Loucy (cell line): ENCODE measurements around the gene GATA5.

ENCODE experiments used
- H2AFZ ChIP-seq: fragments of 200-600 bp; sonication (generic); 2 replicates; pipeline ENCODE4 v1.6.0; 2016; ENCODE audit warnings: antibody characterized with exemption, mild to moderate bottlenecking, low read length, moderate library complexity
- H3F3A ChIP-seq: fragments of 200-600 bp; 2 replicates; pipeline ENCODE4 v1.6.0; 2016; ENCODE audit warnings: antibody characterized with exemption, low read depth, mild to moderate bottlenecking
- H3K27me3 ChIP-seq: fragments of 200-600 bp; sonication (generic); 2 replicates; pipeline ENCODE4 v1.6.1; 2014; ENCODE audit warnings: low read length, mild to moderate bottlenecking; ENCODE audit not compliant: insufficient read depth, poor library complexity, severe bottlenecking
- H3K36me3 ChIP-seq: fragments of 200-600 bp; sonication (generic); 2 replicates; pipeline ENCODE4 v1.6.1; 2016; ENCODE audit warnings: low read length; ENCODE audit not compliant: insufficient read depth
- H3K4me1 ChIP-seq: fragments of 200-600 bp; sonication (generic); 2 replicates; pipeline ENCODE4 v1.5.1; 2014; ENCODE audit warnings: low read length, mild to moderate bottlenecking; ENCODE audit not compliant: insufficient read depth, poor library complexity, severe bottlenecking
- H3K4me2 ChIP-seq: fragments of 200-600 bp; sonication (generic); 2 replicates; pipeline ENCODE4 v1.6.0; 2014; ENCODE audit warnings: antibody characterized with exemption, low read length, low read depth, mild to moderate bottlenecking; ENCODE audit not compliant: poor library complexity, severe bottlenecking
- H3K4me3 ChIP-seq: fragments of 200-600 bp; sonication (generic); 2 replicates; pipeline ENCODE4 v1.5.1; 2014; ENCODE audit warnings: low read length, mild to moderate bottlenecking, mixed read lengths; ENCODE audit not compliant: poor library complexity, severe bottlenecking
- H3K79me2 ChIP-seq: fragments of 200-600 bp; sonication (generic); 2 replicates; pipeline ENCODE4 v1.6.1; 2014; ENCODE audit warnings: low read length; ENCODE audit not compliant: insufficient read depth
- H3K9ac ChIP-seq: fragments of 200-600 bp; sonication (generic); 2 replicates; pipeline ENCODE4 v1.6.0; 2014; ENCODE audit warnings: mild to moderate bottlenecking, low read depth, low read length, moderate library complexity; ENCODE audit not compliant: poor library complexity, severe bottlenecking
- H3K9me2 ChIP-seq: fragments of 200-600 bp; sonication (generic); replicated peaks from 2 replicates; pipeline ENCODE4 v1.6.1; 2016; ENCODE audit warnings: low read depth, low read length, mixed read lengths
- H3K9me3 ChIP-seq: fragments of 200-600 bp; sonication (generic); 2 replicates; pipeline ENCODE4 v1.6.1; 2014; ENCODE audit warnings: mild to moderate bottlenecking, antibody characterized with exemption, low read length, low read depth; ENCODE audit not compliant: insufficient read depth
- H4K20me1 ChIP-seq: fragments of 200-600 bp; sonication (generic); 2 replicates; pipeline ENCODE4 v1.6.0; 2014; ENCODE audit warnings: antibody characterized with exemption, low read length, mild to moderate bottlenecking; ENCODE audit not compliant: insufficient read depth, poor library complexity, severe bottlenecking
- EZH2phosphoT487 ChIP-seq: fragments of 200-600 bp; IDR thresholded peaks from 2 replicates; pipeline ENCODE4 v1.6.1; 2018; ENCODE audit warnings: antibody characterized with exemption, mild to moderate bottlenecking, moderate library complexity, borderline replicate concordance
- TF ChIP-seq, protein P1 (sequence below): fragments of 200-600 bp; sonication (generic); conservative IDR thresholded peaks from 2 replicates; pipeline ENCODE4 v1.5.1; 2014; ENCODE audit warnings: mild to moderate bottlenecking, antibody characterized with exemption, low read length

Gene GATA5

DNA sequence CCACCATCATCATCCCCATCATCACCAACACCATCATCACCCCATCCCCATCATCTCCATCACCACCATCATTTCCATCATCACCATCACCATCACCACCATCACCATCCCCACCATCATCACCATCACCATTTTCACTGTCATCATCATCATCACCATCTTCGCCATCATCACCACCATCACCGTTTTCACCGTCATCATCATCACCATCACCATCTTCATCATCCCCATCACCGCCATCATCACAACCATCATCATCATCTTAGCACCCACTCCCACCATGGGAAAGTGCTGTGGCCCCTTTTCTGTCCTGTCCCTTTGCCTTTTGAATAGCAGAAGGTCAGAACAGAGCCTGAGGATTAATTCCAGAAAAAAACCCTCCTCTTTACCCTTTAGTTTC is 28.5 kb upstream of the GATA5 start:
- no peak for TF ChIP-seq EZH2phosphoT487
- TF ChIP-seq, protein P1, sequence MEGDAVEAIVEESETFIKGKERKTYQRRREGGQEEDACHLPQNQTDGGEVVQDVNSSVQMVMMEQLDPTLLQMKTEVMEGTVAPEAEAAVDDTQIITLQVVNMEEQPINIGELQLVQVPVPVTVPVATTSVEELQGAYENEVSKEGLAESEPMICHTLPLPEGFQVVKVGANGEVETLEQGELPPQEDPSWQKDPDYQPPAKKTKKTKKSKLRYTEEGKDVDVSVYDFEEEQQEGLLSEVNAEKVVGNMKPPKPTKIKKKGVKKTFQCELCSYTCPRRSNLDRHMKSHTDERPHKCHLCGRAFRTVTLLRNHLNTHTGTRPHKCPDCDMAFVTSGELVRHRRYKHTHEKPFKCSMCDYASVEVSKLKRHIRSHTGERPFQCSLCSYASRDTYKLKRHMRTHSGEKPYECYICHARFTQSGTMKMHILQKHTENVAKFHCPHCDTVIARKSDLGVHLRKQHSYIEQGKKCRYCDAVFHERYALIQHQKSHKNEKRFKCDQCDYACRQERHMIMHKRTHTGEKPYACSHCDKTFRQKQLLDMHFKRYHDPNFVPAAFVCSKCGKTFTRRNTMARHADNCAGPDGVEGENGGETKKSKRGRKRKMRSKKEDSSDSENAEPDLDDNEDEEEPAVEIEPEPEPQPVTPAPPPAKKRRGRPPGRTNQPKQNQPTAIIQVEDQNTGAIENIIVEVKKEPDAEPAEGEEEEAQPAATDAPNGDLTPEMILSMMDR = no peak

DNA sequence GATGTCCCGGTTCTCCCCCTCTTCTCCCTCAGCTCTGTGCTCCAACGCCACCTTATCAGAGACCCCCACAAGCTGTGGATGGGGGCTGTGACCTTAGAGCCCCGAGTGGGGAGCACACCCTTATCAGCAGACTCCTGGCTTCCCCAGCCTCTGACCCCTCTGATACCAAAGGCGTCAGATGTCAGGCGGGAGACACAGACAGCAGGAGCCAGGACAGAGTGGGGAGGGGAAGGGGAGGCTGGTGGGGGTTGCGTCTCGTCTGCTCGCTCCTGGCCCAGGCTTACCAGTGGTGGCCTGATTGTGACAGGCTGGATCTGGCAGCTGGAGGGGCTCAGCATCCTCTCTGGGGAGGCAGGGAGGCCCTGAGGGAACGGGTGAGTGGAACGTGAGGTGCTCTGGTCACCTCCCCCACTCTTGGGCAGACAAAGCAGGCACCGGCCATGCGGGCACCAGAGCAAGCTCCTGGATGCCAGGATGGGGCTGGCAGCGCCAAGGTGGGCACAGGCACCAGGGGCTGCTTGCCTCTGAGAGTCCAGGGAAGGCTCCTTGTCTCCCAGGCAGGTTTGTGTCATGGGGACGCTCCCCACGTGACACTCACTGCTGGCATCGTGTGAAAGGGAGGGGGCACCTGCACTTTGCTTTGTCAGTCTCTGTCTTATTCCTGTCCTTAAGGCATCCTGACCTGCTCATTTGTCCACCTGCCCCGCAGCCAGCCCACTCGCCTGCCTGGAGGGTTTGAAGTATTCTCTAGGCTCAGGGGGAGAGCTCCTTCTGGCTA is 27.8 kb upstream of the GATA5 start:
- no peaks in the 10 kb centered on the region for H3K9me2 ChIP-seq
- TF ChIP-seq, protein P1 = no peak
- TF ChIP-seq EZH2phosphoT487 = no peak
- H4K20me1 ChIP-seq = no peaks in the 10 kb centered on the region
- no peak overlapping the region for H2AFZ ChIP-seq
- H3K36me3 ChIP-seq = no peaks in the 10 kb centered on the region
- no peaks in the 10 kb centered on the region for H3F3A ChIP-seq
- H3K4me1 ChIP-seq = peaks cover 9% of the 10 kb centered on the region
- H3K79me2 ChIP-seq = no peaks in the 10 kb centered on the region
- no peaks in the 10 kb centered on the region for H3K9me3 ChIP-seq
- H3K9ac ChIP-seq = no peak overlapping the region
- H3K4me2 ChIP-seq = no peak overlapping the region
- H3K4me3 ChIP-seq = no peak overlapping the region
- no peaks in the 10 kb centered on the region for H3K27me3 ChIP-seq

More for the DNA sequence above, 28.5 kb upstream of the GATA5 start:
- Histone ChIP-seq H3F3A (no peaks in the 10 kb centered on the region), H3K4me2 (no peak overlapping the region), H3K9ac (no peak overlapping the region), H3K9me3 (no peaks in the 10 kb centered on the region), H4K20me1 (no peaks in the 10 kb centered on the region), H3K9me2 (no peaks in the 10 kb centered on the region), H2AFZ (no peak overlapping the region), H3K4me1 (peaks cover 9% of the 10 kb centered on the region), H3K4me3 (no peak overlapping the region), H3K79me2 (no peaks in the 10 kb centered on the region), H3K27me3 (no peaks in the 10 kb centered on the region), H3K36me3 (no peaks in the 10 kb centered on the region)

DNA sequence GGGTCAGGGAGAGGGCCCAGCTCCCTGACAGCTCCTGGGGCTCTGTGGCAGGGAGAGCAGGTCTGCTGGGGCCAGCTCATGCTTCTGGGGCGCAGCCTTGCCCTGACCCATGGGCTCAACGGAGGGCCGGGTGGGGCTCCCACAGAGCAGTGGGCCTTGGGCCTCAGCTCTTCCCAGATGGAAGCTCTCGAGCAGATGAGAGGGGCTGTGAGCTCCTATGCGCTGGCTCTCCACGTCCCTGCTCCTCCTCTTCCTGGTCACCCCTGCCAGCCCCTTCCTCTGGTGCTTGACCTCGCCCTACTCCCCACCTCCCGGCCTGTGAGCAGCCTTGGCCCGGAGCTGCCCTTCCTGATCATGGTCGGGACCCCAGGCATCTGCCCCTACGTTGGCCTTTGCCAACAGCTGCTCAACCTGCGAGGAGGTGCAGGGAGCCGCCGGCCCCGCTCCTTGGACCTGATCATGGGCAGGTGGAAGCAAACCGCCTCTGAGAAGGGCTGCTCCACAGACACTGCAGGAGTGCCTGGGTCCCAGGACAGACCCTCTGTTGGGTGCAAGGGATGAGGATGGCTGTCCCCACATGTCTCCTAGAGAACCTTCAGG is 26.8 kb upstream of the GATA5 start:
- Histone ChIP-seq H4K20me1 (no peaks in the 10 kb centered on the region), H3K9ac (no peak overlapping the region), H3K27me3 (no peaks in the 10 kb centered on the region), H3F3A (no peaks in the 10 kb centered on the region), H3K36me3 (no peaks in the 10 kb centered on the region), H3K4me3 (no peak overlapping the region), H3K9me3 (no peaks in the 10 kb centered on the region), H2AFZ (no peak overlapping the region), H3K79me2 (no peaks in the 10 kb centered on the region), H3K9me2 (no peaks in the 10 kb centered on the region), H3K4me2 (no peak overlapping the region), H3K4me1 (peaks cover 9% of the 10 kb centered on the region)
- TF ChIP-seq, protein P1 = no peak
- no peak for TF ChIP-seq EZH2phosphoT487
